NCI-H510A (cell line): ENCODE data around the gene UTP18.

Source experiments
- DNase-seq: peaks from one replicate; lab custom pipeline; 2025; lab: John Stamatoyannopoulos, UW

The UTP18 gene

GRCh38 chr17:51335883-51336822 is 75.8 kb downstream of the UTP18 start:
- no peak for DNase-seq

- no peak for DNase-seq
These were observed 81.1 kb downstream of the UTP18 start for GRCh38 chr17:51341457-51341856.

GRCh38 chr17:51342257-51342656 is 81.9 kb downstream of the UTP18 start:
- DNase-seq = no peak

GRCh38 chr17:51344532-51344931 is 84.2 kb downstream of the UTP18 start:
- no peak for DNase-seq

GRCh38 chr17:51346218-51346982 is 86.1 kb downstream of the UTP18 start:
- no peak for DNase-seq
